Esophagus muscularis mucosa (tissue), 4 donors: ENCODE results near the gene CDH5. TPM values are rescaled to one million over a fixed set of nuclear protein-coding genes. Genes with fewer than 3 reads are reported as not detected.

Experiments
- DNase-seq: peaks from one replicate; pipeline ENCODE4 v3.0.0-alpha.2; 2017; ENCODE audit errors: extremely low spot score
- H3K27ac ChIP-seq, 4 donors: fragments of 200-600 bp; sonication (generic); replicated peaks in 1 of 4; 1 replicate in 3 of 4; 2 replicates in 1 of 4; pipeline ENCODE4 v1.5.1; 2016 to 2019; ENCODE audit warnings: mild to moderate bottlenecking in 1 of 4
- H3K27me3 ChIP-seq, 4 donors: fragments of 200-600 bp; sonication (generic); one replicate each; pipeline versions ENCODE4 v1.5.1 to v1.6.0; 2016 to 2019
- H3K36me3 ChIP-seq, 4 donors: fragments of 200-600 bp; sonication (generic); one replicate each; pipeline ENCODE4 v1.5.1; 2016 to 2019
- H3K4me1 ChIP-seq, 4 donors: fragments of 200-600 bp; sonication (generic); one replicate each; pipeline ENCODE4 v1.5.1; 2016 to 2019
- H3K4me3 ChIP-seq, 4 donors: fragments of 200-600 bp; sonication (generic); 1 replicate in 2 of 4; 2 replicates in 2 of 4; pipeline ENCODE4 v1.5.1; 2016 to 2019; ENCODE audit warnings: mild to moderate bottlenecking in 4 of 4, moderate library complexity in 1 of 4
- H3K9me3 ChIP-seq, 4 donors: fragments of 200-600 bp; sonication (generic); 1 replicate in 3 of 4; 2 replicates in 1 of 4; pipeline ENCODE4 v1.5.1; 2016 to 2019
- CTCF ChIP-seq, 3 experiments: fragments of 200-600 bp in 2 of 3; fragments of 450-650 bp in 1 of 3; sonication (generic) in 2 of 3; IDR thresholded peaks; one replicate each; pipeline ENCODE4 v1.5.1; 2017 to 2019; ENCODE audit warnings: antibody characterized with exemption in 3 of 3, mild to moderate bottlenecking in 2 of 3, moderate library complexity in 1 of 3
- EP300 ChIP-seq: sonication (generic); formaldehyde crosslinking; IDR thresholded peaks from one replicate; pipeline ENCODE4 v1.6.1; 2017; ENCODE audit warnings: antibody characterized with exemption
- POLR2A ChIP-seq: fragments of 450-650 bp; IDR thresholded peaks from one replicate; pipeline ENCODE4 v1.6.1; 2017; ENCODE audit warnings: antibody characterized with exemption, moderate library complexity, mild to moderate bottlenecking, low read depth
- POLR2AphosphoS5 ChIP-seq, 2 donors: sonication (generic); formaldehyde crosslinking; IDR thresholded peaks; one replicate each; pipeline ENCODE4 v1.6.1; 2017; ENCODE audit warnings: antibody characterized with exemption in 2 of 2
- WGBS: methylation state at CpG from one replicate; pipeline ENCODE4 v1.1.5; 2018; 5-methylcytosine and 5-hydroxymethylcytosine counted together
- intact Hi-C: fragments of 100-400 bp; cut with DNase I; formaldehyde crosslinking; loops from one replicate; pipeline ENCODE4 v1.15.1; 2023
- total RNA-seq, 4 donors: library from RNA; depleted of rRNA; stranded (reverse); fragments of >200 nt; gene quantifications; one replicate each; pipeline versions ENCODE4 v1.1.0 to v1.2.1, GENCODE V29; 2016

CDH5 gene
- total RNA-seq, 4 donors from 2014 or later: 19.5 to 63.1 (median 50.6) TPM

DNA sequence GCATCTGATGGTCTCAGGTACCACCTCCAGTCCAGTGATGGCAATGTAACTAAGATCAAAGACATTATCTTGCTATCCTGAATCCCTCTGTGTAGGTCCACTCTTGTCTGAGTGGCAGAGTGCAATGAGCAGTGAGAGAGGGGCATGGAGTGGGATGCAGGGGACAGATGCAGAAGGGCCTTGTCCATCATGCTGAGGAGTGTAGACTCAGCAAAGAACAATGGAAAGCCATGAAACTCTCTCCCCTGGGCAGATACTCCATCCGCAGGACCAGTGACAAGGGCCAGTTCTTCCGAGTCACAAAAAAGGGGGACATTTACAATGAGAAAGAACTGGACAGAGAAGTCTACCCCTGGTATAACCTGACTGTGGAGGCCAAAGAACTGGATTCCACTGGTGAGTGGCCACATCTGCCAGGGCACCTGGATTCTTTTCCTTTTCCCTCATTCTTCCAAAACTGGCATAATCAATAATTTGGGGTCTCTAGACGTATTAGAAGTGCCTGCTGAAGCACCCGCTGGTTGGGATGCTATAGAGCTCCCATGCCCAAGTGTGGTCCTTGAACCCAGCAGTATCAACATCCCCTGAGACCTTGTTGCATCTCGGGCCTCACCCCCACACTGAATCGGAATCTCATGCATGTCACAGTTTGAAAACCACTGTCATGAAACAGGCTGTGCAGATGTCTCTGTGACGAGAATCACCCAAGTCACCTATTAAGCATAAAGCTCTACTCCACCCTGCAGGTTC is 29.5 kb downstream of the CDH5 start:
- H3K4me1 ChIP-seq: peaks cover 8 to 18% (median 14%) of the 10 kb centered on the region in 4 donors
- WGBS: 89% methylated on average over 7 of the region's 7 CpGs
- DNase-seq: no peak
- H3K27ac ChIP-seq: no peak overlapping the region
- no peaks in the 10 kb centered on the region for H3K9me3 ChIP-seq
- no peak overlapping the region for H3K4me3 ChIP-seq
- peaks cover 0 to 72% (median under 1%) of the 10 kb centered on the region in 4 donors for H3K36me3 ChIP-seq
- no peak for TF ChIP-seq EP300
- TF ChIP-seq CTCF (IDR thresholded peaks at IDR 0.05): no peak
- no peak for TF ChIP-seq POLR2A
- TF ChIP-seq POLR2AphosphoS5 (IDR thresholded peaks at IDR 0.05): no peak
- H3K27me3 ChIP-seq: no peaks in the 10 kb centered on the region
- intact Hi-C loops: no loop called here

DNA sequence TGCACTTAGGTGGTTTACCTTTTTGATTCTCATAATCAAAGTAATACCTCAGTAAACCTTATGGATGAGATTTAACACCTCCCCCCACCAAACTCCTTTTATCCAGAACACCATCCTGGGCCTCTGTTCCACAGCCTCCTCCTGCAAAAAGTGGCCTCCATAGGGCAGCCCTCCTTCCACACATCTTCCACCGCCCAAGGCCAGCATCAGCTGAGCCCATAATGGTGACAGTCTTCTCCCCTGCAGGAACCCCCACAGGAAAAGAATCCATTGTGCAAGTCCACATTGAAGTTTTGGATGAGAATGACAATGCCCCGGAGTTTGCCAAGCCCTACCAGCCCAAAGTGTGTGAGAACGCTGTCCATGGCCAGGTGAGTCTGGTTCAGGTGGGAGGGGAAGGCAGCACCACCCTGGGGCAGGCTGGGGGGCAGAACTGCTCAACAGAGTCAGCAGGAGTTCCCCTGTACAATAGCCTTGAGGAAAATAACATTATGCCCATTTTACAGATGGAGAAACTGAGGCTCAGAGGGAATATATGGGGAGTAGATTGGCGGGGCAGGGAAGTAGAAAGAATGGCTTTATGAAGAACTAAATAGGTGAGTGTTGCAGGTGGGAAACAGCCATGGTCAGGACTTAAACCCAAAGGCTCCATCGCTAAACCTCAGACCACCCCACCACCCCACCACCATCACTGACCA is 31.4 kb downstream of the CDH5 start:
- Histone ChIP-seq H3K36me3 (peaks cover 0 to 64% (median 3%) of the 10 kb centered on the region in 4 donors), H3K27ac (no peak overlapping the region), H3K4me3 (no peak overlapping the region), H3K4me1 (peaks cover 17 to 26% (median 20%) of the 10 kb centered on the region in 4 donors), H3K27me3 (no peaks in the 10 kb centered on the region), H3K9me3 (no peaks in the 10 kb centered on the region)
- no peak for DNase-seq
- intact Hi-C loops: no loop called here
- WGBS: 76% methylated on average over 5 of the region's 5 CpGs
- TF ChIP-seq EP300 (no peak), CTCF (IDR thresholded peaks at IDR 0.05) (no peak), POLR2AphosphoS5 (IDR thresholded peaks at IDR 0.05) (no peak), POLR2A (no peak)

DNA sequence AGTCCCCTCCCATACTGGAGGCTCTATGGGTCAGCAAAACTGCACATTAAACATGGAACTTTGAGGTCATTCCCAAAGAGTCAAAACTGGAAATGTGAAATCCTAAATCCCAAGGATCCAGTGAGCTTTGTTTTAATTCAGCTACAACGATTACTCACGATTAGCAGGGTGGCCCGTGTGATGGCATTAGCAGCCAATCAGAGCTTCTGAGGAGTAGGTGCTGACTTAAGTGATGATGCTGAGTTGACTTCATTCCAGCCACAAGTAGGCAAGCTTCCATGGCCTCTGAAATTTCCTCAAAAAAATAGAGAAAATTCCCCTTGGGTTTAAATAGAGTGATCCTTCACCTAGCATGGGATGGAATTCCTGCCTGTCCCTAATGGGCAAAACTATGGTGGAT is 32.5 kb downstream of the CDH5 start:
- no peak overlapping the region for H3K4me3 ChIP-seq
- peaks cover 17 to 26% (median 20%) of the 10 kb centered on the region in 4 donors for H3K4me1 ChIP-seq
- TF ChIP-seq POLR2AphosphoS5 (IDR thresholded peaks at IDR 0.05) (no peak), EP300 (no peak), CTCF (IDR thresholded peaks at IDR 0.05) (no peak), POLR2A (no peak)
- H3K36me3 ChIP-seq: peaks cover 0 to 69% (median 8%) of the 10 kb centered on the region in 4 donors
- no peaks in the 10 kb centered on the region for H3K9me3 ChIP-seq
- no peaks in the 10 kb centered on the region for H3K27me3 ChIP-seq
- no peak overlapping the region for H3K27ac ChIP-seq
- no peak for DNase-seq
- 83% methylated on average over 3 of the region's 3 CpGs for WGBS
- intact Hi-C loops: no loop called here

DNA sequence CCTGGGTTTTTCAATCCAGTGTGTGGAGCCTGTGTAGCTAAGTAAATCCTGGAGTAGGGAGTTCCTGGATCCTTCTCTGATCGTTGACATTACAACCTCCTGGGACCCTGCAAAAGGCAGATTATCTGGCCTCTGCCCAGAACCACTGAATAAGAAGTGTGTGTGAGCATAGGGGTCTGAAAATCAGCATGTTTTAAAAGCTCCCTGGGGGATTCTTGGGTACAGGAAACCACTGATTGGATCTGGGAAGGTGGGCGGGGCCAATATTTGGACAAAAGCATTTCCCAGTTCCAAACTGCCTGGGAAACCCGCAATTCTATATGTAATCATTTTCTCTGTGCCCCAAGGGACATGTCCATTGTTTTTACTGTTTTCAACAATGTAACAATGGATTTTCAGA is 33.4 kb downstream of the CDH5 start:
- intact Hi-C loops: no loop called here
- no peak overlapping the region for H3K4me3 ChIP-seq
- DNase-seq: no peak
- TF ChIP-seq POLR2AphosphoS5 (IDR thresholded peaks at IDR 0.05) (no peak), EP300 (no peak)
- H3K4me1 ChIP-seq: peaks cover 17 to 26% (median 20%) of the 10 kb centered on the region in 4 donors
- no peak overlapping the region for H3K27ac ChIP-seq
- H3K9me3 ChIP-seq: no peaks in the 10 kb centered on the region
- peaks cover 0 to 73% (median 8%) of the 10 kb centered on the region in 4 donors for H3K36me3 ChIP-seq
- H3K27me3 ChIP-seq: no peaks in the 10 kb centered on the region
- WGBS: 64% methylated on average over 3 of the region's 3 CpGs
